GDM1 (cell line): ENCODE data around the gene UCP3.
A peak's percentile ranks its signal among the peaks of the same experiment; 100 is the strongest.

Experiments used
- DNase-seq: peaks from one replicate; lab custom pipeline; 2025; lab: John Stamatoyannopoulos, UW

The UCP3 gene

DNA sequence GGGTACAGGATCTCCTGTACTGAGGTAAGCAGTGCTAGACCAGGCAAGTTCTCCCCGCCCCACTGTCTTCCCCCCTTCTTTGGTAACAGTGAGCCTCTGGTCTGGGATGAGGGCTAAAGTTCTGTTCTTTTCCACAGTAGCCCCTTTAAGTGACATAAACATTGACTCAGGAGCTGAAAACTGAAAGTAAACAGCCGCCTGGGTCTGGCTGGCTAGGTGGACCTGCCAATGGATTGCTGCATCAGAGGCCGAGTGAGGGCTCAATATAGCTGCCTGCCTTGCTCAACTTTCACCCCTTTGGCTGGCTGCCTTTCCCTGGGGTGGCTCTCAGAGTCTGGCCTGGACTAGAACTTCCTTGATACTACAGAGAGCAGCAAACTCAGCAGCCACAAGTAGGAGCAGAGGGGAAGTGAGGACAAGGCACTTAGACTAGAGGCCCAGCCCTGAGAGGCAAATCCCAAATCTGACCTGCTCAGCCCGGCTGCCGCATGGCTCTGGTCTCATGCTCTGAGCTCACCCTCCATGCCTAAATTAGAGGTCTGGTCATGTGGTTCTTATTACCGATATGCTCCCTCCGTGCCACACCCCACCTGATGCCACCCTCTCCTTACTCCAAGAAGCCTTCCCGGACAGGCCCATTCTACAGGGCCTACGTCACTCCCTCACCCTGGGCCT is 9.6 kb upstream of the UCP3 start:
- no peak for DNase-seq

DNA sequence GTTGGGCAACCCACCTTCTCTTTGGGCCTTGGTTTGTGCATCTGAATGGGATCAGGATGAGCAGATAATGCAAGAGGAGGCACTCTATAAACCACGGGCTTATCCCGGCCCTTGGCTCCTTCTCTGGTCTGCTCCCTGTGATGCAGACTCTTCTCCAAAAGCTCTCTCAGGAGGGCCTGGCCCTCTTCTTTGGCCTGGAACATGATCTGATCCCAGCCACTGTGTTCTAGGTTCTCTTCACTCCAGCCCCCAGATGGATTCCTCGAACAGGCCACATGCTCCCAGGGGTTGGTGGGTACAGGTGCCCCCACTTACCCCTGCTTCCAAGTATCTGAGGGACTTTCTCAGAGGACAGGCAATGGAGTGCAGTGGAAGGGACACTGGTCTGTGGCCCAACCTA is 8.7 kb upstream of the UCP3 start:
- DNase-seq, result no peak

DNA sequence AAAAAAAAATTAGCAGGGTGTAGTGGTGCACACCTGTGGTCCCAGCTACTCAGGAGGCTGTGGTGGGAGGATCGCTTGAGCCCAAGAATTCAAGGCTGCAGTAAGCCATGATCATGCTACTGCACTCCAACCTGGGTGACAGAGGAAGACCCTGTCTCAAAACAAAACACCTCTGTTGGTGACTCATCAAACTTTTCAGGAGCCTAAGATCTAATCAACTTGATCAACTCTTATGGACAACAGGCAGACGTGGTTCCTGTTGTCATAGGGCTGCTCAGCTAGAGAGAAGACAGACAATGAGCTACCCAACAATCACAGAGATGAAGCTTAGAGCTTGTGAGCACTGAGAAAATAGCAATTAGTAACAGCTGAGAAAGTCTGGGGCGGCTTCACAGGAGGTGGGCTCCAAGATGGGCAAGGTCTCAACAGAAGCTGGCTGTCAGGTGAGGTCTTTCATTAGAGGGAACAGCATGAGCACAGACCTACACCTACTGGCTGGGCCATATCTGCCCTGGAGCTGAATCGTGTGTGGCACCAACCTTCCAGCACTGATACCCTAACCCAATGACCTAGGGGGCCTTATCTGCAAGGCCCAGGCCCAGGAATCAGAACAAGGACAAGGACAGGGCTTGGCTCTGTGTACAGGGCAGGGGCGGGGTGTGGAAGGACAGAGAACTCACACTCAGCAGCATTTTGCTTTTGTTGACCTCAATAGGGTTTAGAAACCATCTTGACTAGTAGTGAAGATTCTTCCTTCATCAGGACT is 7.2 kb upstream of the UCP3 start:
- DNase-seq, result no peak

DNA sequence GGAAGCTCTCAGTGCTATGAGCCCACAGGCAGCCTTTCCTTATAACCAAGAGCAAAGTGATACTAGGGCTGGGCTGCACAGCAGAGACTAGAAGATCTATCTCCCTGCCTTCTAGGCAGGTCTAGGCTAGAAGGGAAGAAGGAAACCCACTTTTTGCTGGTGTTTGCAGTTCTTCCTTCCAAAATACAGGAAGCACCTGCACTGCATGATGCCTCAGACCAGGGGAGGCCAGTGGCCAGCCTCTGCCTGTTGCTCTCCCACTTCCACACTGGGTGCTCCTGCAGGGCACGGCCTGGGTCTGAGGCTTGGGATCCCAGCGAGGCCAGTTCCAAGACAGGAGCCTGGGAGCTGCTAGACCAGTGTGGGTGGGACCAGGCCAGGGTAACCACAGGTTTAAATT is 6.0 kb upstream of the UCP3 start:
- peak; percentile 38 for DNase-seq

DNA sequence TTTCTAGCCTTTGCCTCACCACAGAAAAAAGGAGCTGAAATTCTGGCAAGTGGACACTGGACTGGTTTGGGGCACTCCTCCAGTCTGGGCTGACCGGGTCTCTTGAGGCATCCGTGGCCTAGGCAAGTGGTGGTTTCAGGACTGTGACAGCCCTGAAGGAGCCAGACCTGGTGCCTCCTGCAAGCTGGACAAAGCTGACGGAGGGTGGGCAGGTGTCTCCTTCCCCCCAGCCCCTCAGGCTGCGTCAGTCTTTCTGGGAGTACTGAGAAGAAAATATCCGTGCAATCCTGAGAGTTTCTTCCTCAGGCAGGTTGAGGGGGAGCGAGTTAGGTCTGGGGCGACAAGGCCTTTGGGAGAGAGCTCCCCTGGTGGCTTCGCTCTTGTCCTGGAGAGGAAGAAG is 4.3 kb upstream of the UCP3 start:
- no peak for DNase-seq

DNA sequence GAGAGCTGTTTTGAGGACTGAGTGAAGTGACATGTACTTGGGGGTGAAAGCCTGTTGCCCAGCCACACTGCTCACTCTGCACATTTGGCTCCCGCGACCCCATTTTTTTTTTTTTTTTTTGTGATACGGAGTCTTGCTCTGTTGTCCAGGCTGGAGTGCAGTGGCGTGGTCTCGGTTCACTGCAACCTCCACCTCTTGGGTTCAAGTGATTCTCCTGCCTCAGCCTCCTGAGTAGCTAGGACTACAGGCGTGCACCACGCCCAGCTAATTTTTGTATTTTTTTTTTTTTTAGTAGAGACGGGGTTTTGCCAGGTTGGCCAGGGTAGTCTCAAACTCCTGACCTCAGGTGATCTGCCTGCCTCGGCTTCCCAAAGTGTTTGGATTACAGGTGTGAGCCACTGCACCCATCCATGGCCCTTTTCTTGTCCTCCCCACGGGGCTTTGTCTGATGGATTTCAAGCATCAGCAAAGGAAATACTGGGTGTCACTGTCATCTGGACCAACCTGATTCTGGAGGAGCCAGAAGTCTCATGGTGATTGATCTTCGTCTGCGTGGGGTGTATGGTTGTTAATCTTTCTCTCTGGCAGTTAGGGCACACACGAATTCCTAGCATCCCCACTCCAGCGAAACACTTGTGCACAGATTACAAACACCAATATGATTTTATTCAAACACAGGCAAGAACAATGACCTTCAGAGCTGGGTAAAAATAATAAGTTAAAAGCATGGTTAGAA is 3.4 kb upstream of the UCP3 start:
- DNase-seq, result no peak

GRCh38 chr11:74011360-74012073 is 2.6 kb upstream of the UCP3 start:
- DNase-seq, result no peak

DNA sequence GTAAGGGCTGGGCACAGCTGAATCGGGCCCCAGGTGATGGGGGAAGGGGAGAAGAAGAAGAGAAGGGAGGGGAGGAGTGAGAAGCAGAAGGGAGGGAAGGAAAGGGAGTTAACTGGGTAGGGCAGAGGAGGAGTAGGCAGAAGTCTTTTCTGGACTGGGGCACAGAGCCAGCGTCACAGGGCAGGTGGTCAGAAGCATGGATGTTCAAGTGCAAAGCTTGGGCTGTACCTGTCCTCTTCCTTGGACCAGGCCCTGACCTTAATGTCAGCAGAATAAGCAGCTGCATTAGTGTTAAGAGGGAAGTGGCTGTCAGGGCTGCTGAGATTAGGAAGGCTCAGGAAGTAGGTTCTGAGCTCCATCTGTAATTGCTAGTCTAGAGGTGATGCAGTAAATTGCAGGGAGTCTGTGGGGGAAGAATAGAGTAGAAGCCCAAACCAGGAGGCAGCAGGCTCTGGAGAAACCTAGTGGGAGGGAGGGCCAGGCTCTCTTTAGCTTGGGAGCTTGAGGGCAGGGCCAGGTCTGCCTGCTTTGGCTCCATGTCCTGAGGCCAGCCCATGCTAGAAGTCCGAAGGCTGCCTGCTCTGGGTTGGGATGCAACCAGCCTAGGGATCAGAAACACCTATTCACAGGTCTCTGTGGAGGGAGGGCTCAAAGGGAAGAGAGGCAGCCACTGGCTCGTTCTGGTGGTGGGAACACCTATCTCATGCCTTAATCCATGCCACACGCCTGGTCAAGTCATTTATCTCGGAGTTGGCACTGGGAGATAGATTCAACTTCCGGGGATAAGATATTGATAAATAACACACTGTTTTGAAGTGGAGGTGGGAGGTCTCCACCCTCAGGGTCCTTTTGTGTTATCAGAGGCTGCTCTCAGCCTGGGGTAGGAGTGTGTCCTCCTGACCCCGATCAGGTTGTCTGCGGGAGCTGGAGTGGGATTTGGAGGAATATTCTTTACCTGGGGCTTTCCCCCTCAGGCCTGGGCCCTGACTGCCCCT is 1.7 kb upstream of the UCP3 start:
- DNase-seq, result no peak

GRCh38 chr11:74009675-74010305 is 905 bp upstream of the UCP3 start:
- DNase-seq, result no peak

DNA sequence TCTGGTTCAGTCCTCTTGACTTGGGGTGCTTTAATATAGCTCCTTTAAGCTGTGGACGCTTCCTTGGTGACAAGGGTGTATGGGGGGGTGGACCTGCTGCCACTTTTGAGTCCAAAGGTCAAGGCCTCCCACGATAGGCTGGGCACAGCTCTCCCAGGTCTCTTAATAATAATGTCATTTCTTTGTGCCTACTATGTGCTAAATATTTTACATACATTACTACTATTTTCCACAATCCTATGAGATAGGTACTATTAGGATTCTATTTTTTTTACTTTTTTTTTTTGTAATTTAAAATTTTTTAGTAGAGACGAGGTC is 304 bp upstream of the UCP3 start:
- no peak for DNase-seq

GRCh38 chr11:74007691-74008372 is 1.1 kb downstream of the UCP3 start:
- no peak for DNase-seq

DNA sequence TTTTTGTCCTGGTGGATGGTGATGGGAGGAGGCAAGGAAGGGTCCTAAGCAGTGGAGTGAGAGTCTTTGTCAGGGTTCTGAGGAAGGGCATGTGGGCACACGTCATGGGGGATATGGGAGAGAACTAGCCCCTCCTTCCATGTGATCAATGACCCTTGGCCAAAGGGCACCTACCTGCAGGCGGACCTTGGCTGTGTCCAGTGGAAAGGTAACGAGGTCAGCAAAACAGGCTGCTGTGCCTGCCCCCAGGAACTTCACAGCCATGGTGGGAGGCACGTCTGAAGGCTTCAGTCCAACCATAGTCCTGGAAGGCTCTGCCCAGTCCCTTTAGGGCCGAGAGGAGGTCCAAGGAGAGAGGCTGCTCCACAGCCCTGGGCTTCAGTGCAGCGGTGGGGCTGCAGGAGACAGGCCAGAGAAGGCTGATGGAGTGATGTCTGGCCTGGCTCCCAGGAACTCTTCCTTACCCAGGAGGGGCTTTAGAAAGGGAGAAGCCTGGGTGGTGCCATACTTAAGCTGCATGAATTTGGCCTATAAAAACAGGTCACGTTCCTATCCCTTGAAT is 2.1 kb downstream of the UCP3 start:
- no peak for DNase-seq

DNA sequence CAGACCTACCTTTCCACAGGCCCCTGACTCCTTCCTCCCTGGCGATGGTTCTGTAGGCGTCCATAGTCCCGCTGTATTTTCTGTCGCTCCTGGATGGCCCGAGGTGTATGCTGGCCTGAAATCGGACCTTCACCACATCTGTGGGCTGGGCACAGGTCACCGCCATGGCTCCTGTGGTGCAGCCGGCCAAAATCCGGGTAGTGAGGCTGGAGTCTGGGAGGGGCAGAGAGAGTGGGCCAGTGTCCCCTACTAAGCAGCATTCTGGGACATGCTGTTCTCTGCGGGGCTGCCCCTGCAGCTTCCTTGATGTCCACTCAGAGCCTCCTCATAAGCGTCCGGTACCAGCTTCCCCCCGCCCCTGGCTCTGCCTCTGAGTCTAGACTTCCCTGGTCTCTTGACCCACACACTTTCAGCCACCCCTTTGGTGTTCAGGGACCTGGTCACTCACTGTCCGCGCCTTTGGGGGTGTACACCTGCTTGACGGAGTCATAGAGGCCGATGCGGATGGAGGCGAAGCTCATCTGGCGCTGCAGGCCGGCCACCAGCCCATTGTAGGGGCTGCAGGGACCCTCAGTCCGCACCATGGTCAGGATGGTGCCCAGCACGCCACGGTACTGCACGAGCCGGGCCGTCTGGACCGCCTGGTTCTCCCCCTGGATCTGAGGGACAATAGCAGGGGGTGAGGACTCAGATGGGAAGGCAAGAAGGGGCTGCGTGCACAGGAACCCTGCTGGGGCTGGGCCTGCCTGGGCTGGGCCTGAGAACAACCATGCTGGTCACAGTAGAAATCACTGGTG is 3.0 kb downstream of the UCP3 start:
- DNase-seq, result no peak

GRCh38 chr11:74004759-74005615 is 3.9 kb downstream of the UCP3 start:
- DNase-seq, result no peak

DNA sequence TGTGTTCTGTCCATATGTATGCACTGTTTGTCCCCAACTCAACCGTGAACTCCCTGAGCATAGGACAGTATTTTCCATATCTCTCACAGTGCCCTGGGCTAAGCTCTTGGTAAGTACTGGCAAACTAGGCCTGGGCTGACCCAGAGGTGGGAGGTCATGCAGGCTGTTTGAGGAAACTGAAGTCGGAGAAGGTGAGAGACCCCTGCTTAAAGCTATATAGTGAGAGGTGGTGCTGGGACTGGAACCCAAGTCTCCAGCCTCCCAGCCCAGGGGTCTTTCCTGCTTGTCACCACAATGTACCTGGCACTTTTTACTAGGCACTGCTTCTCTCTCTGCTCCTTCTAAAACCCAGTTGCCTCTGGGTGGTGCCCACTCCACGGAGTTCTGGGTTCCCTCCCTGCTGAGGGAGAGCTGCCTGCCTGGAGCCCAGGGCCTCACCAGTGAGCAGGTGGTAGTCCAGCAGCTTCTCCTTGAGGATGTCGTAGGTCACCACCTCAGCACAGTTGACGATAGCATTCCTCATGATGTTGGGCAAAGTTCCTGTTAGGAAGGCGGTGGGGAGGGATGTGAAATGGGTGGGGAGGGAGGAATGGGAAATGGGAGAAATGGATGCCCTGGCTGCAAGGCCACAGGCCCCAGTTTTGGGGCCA is 4.7 kb downstream of the UCP3 start:
- no peak for DNase-seq

DNA sequence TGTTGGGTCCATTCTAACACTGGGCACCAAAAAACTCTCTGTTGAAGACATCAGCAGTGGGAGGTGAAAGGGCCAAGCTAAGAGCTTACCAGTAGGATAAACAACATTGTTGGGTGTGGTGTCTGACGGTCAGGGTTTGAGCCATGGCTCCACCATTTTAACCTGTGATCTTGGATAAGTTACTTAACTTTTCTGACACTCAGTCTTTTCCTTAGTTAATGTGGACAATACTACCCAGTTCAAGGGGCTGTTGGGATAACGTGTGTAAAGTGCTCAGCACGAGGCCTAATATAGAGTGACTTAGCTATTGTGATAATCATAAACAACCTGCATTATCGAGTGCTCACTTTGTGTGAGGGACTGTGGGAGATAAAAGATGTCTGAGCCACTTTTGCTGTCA is 6.1 kb downstream of the UCP3 start:
- DNase-seq, result no peak

DNA sequence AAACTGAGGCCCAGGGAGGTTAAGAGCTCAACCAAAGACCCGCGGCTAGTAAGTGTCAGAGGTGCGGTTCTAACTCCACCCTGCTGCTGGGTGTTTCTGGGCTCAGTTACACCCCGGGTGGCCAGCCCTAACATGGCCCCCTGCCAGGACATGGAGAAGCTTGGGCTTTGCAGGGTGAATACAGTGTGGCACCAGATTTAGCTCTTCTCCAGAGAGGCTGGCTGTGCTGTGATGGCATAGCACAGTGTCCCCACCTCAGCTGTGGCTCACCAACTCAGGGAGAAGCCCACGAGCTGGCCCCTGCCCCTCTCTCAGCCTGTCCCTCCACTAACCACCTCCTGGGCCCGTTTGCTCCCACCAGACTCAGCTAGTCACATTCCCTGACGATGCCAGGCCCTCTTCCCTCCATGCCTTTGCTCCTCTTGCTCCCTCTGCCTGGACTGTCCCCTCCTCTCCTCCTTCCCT is 7.0 kb downstream of the UCP3 start:
- no peak for DNase-seq
